K562 (cell line): ENCODE measurements around the gene OLAH. TPM values are rescaled to one million over a fixed set of nuclear protein-coding genes. Genes with fewer than 3 reads are reported as not detected.

Experiments used
- ARID3B ChIP-seq: fragments of 250-450 bp; sonication (Bioruptor Pico); IDR thresholded peaks from 2 replicates; pipeline ENCODE4 v1.4.0; 2020; ENCODE audit warnings: borderline replicate concordance
- ATF3 ChIP-seq, 2 experiments: fragments of 450-650 bp in 1 of 2; sonication (generic) in 1 of 2; formaldehyde crosslinking in 1 of 2; IDR thresholded peaks in 1 of 2; conservative IDR thresholded peaks in 1 of 2; 2 replicates each; pipeline versions ENCODE4 v1.6.1 to v1.8.1; 2016 to 2023; ENCODE audit warnings: mild to moderate bottlenecking in 2 of 2, moderate library complexity in 2 of 2, inconsistent platforms in 1 of 2, missing genetic modification reagents in 1 of 2
- MYC ChIP-seq, 2 experiments: fragments of 250-450 bp in 1 of 2; sonication (Bioruptor Pico) in 1 of 2; IDR thresholded peaks; 2 replicates each; pipeline versions ENCODE4 v1.5.1 to v1.6.1; 2012 to 2021; ENCODE audit warnings: low read depth in 2 of 2, borderline replicate concordance in 1 of 2, improper control_type of control experiment in 1 of 2, low read length in 1 of 2, mild to moderate bottlenecking in 1 of 2, moderate library complexity in 1 of 2
- NEUROD1 ChIP-seq: fragments of 150-350 bp; IDR thresholded peaks from 2 replicates; pipeline ENCODE4 v1.6.1; 2014; ENCODE audit warnings: borderline replicate concordance, low read length, low read depth; ENCODE audit not compliant: partially characterized antibody
- NR1H2 ChIP-seq: sonication (generic); formaldehyde crosslinking; IDR thresholded peaks from 2 replicates; pipeline ENCODE4 v1.4.0; 2020; ENCODE audit warnings: mild to moderate bottlenecking, missing genetic modification reagents
- RBM22 ChIP-seq: fragments of 200-400 bp; formaldehyde crosslinking; IDR thresholded peaks from 2 replicates; pipeline ENCODE4 v1.6.1; 2018; ENCODE audit warnings: low read length, low read depth; ENCODE audit not compliant: poor library complexity, severe bottlenecking
- TAF1 ChIP-seq: IDR thresholded peaks from 2 replicates; pipeline ENCODE4 v1.6.1; 2011; ENCODE audit warnings: mild to moderate bottlenecking, low read length, moderate library complexity; ENCODE audit not compliant: insufficient read depth, control insufficient read depth, severe bottlenecking; ENCODE audit errors: extremely low read depth
- TBP ChIP-seq: optimal IDR thresholded peaks from 2 replicates; pipeline ENCODE3; 2011; ENCODE audit warnings: low read depth, low read length, improper control_type of control experiment
- XRCC4 ChIP-seq: IDR thresholded peaks from one replicate; pipeline ENCODE4 v1.6.1; 2011; ENCODE audit not compliant: insufficient read depth, insufficient read length; ENCODE audit errors: extremely low read depth
- ZBTB2 ChIP-seq: fragments of 450-650 bp; IDR thresholded peaks from 2 replicates; pipeline ENCODE4 v1.6.1; 2016; ENCODE audit warnings: antibody characterized with exemption
- ZNF133 ChIP-seq: fragments of 250-450 bp; sonication (Bioruptor Pico); IDR thresholded peaks from 2 replicates; pipeline ENCODE4 v1.4.0; 2020; ENCODE audit warnings: mild to moderate bottlenecking
- ZNF586 ChIP-seq: fragments of 450-650 bp; formaldehyde crosslinking; conservative IDR thresholded peaks from 2 replicates; pipeline ENCODE4 v1.4.0; 2020; ENCODE audit warnings: mild to moderate bottlenecking, moderate library complexity
- ZNF785 ChIP-seq: fragments of 250-450 bp; sonication (Bioruptor Pico); IDR thresholded peaks from 2 replicates; pipeline ENCODE4 v1.4.0; 2020; ENCODE audit warnings: mild to moderate bottlenecking
- polyA plus RNA-seq, 8 experiments: library from polyadenylated mRNA; depleted of rRNA in 4 of 8; stranded (reverse) in 5 of 8; unstranded in 3 of 8; fragments of >200 nt; fragmentation: Nextera tagmentation in 2 of 8; fragmentation: Illumina TruSeq in 1 of 8; extraction: Ambion mirVana in 2 of 8; extraction: Trizol in 1 of 8; gene quantifications; 2 replicates each; pipeline versions ENCODE4 v1.2.1 to v1.2.3, GENCODE V29; 2011 to 2014; ENCODE audit warnings: inconsistent platforms in 1 of 8, missing spikeins in 1 of 8
- total RNA-seq, 7 experiments: library from RNA; depleted of rRNA in 6 of 7; stranded (reverse); fragments of >200 nt in 6 of 7; fragmentation: Illumina TruSeq in 2 of 7; extraction: Trizol in 2 of 7; gene quantifications; 2 replicates each; pipeline versions ENCODE4 v1.2.1 to v1.2.3, GENCODE V29; 2011 to 2021; ENCODE audit warnings: low replicate concordance in 1 of 7
- TF ChIP-seq, protein P1 (sequence below): sonication (generic); formaldehyde crosslinking; IDR thresholded peaks from 2 replicates; pipeline ENCODE4 v1.8.0; 2023; ENCODE audit warnings: mild to moderate bottlenecking, missing genetic modification reagents
- TF ChIP-seq, protein P2 (sequence below): sonication (generic); IDR thresholded peaks from 2 replicates; pipeline ENCODE4 v1.6.1; 2016

OLAH gene
- total and polyA plus RNA-seq, 9 of the 15 experiments (the other 6 are each of a cell fraction or from before 2014, with no cell fraction given): 0.11 to 0.45 (median 0.18) TPM; not detected in 3

GRCh38 chr10:15097011-15097812, 53.5 kb downstream of the OLAH start, which contains the start of gene RPP38 (continued):
- TF ChIP-seq ZNF586 (CRISPR knock-in tag) (0 out of 2 replicates have a peak, but pooled peaks have one; percentile 13), ZNF785 (no peak), NR1H2 (CRISPR knock-in tag) (peak; percentile 81; the same call in 1 of the 2 replicates), MYC (IDR thresholded peaks at IDR 0.05; ENCODE audit: low read depth, low read length) (peak; percentile 90), MYC (CRISPR knock-in tag; IDR thresholded peaks at IDR 0.05; ENCODE audit: borderline replicate concordance, low read depth) (no peak; the same call in 1 of the 2 replicates), ZNF133 (CRISPR knock-in tag) (no peak), RBM22 (peak; percentile 59), TAF1 (peak; percentile 79), ATF3 (IDR thresholded peaks at IDR 0.05) (no peak), ATF3 (CRISPR knock-in tag; conservative IDR thresholded peaks at IDR 0.05) (peak; percentile 12; the same call in 1 of the 2 replicates), ARID3B (no peak), NEUROD1 (peak; percentile 70), XRCC4 (no peak), ZBTB2 (peak; percentile 96), TBP (peak; percentile 49)
- TF ChIP-seq, protein P1, sequence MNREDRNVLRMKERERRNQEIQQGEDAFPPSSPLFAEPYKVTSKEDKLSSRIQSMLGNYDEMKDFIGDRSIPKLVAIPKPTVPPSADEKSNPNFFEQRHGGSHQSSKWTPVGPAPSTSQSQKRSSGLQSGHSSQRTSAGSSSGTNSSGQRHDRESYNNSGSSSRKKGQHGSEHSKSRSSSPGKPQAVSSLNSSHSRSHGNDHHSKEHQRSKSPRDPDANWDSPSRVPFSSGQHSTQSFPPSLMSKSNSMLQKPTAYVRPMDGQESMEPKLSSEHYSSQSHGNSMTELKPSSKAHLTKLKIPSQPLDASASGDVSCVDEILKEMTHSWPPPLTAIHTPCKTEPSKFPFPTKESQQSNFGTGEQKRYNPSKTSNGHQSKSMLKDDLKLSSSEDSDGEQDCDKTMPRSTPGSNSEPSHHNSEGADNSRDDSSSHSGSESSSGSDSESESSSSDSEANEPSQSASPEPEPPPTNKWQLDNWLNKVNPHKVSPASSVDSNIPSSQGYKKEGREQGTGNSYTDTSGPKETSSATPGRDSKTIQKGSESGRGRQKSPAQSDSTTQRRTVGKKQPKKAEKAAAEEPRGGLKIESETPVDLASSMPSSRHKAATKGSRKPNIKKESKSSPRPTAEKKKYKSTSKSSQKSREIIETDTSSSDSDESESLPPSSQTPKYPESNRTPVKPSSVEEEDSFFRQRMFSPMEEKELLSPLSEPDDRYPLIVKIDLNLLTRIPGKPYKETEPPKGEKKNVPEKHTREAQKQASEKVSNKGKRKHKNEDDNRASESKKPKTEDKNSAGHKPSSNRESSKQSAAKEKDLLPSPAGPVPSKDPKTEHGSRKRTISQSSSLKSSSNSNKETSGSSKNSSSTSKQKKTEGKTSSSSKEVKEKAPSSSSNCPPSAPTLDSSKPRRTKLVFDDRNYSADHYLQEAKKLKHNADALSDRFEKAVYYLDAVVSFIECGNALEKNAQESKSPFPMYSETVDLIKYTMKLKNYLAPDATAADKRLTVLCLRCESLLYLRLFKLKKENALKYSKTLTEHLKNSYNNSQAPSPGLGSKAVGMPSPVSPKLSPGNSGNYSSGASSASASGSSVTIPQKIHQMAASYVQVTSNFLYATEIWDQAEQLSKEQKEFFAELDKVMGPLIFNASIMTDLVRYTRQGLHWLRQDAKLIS (CRISPR knock-in tag): peak; percentile 27; the same call in 1 of the 2 replicates
- TF ChIP-seq, protein P2, sequence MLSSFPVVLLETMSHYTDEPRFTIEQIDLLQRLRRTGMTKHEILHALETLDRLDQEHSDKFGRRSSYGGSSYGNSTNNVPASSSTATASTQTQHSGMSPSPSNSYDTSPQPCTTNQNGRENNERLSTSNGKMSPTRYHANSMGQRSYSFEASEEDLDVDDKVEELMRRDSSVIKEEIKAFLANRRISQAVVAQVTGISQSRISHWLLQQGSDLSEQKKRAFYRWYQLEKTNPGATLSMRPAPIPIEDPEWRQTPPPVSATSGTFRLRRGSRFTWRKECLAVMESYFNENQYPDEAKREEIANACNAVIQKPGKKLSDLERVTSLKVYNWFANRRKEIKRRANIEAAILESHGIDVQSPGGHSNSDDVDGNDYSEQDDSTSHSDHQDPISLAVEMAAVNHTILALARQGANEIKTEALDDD: no peak
